IMR-90 (cell line): Measurements from ENCODE around the gene SEPTIN8. TPM values are rescaled to one million over a fixed set of nuclear protein-coding genes. Genes with fewer than 3 reads are reported as not detected.

ENCODE experiments used
- ATAC-seq: fragments of 200-7000 bp; cut with Tn5 transposase; 2 replicates; pipeline ENCODE4 v1.9.1; 2020; ENCODE audit warnings: low read depth, mild to moderate bottlenecking, moderate library complexity
- BruUV-seq: library from RNA; stranded (reverse); fragments of 400-500 nt; replicated peaks from 2 replicates; lab custom pipeline; 2021; lab: Mats Ljungman, UMichigan
- CTCF ChIA-PET: fragments of 300-600 bp; formaldehyde crosslinking; extraction: SDS; loops from one replicate; lab custom pipeline; 2021; ENCODE audit warnings: antibody characterized with exemption; lab: Yijun Ruan, JAX
- POLR2A ChIA-PET: fragments of 300-600 bp; sonication (Branson Sonifier 250); formaldehyde crosslinking; loops from one replicate; lab custom pipeline; 2022; ENCODE audit warnings: antibody characterized with exemption; ENCODE audit not compliant: unreplicated experiment; lab: Charles Lee
- DNase-seq: peaks from one replicate; pipeline ENCODE4 v3.0.0; 2013
- H2AFZ ChIP-seq: replicated peaks from 2 replicates; pipeline ENCODE3; 2013; ENCODE audit warnings: low read length, mild to moderate bottlenecking; ENCODE audit not compliant: poor library complexity
- H2AK5ac ChIP-seq: 2 replicates; pipeline ENCODE4 v1.6.1; 2013; ENCODE audit warnings: low read depth, low read length, inconsistent platforms
- H2AK9ac ChIP-seq: replicated peaks from 2 replicates; pipeline ENCODE3; 2013; ENCODE audit warnings: mild to moderate bottlenecking, low read depth, low read length, moderate library complexity; ENCODE audit not compliant: poor library complexity
- H2BK120ac ChIP-seq: 2 replicates; pipeline ENCODE4 v1.6.1; 2013; ENCODE audit warnings: low read depth, low read length, inconsistent platforms
- H2BK15ac ChIP-seq: 3 replicates; pipeline ENCODE4 v1.6.1; 2013; ENCODE audit warnings: low read depth, low read length, inconsistent platforms
- H2BK20ac ChIP-seq: 2 replicates; pipeline ENCODE4 v1.6.1; 2013; ENCODE audit warnings: low read depth, mild to moderate bottlenecking, inconsistent platforms, low read length, moderate library complexity
- H2BK5ac ChIP-seq: 2 replicates; pipeline ENCODE4 v1.6.1; 2013; ENCODE audit warnings: mild to moderate bottlenecking, low read depth, low read length, inconsistent platforms; ENCODE audit not compliant: poor library complexity, severe bottlenecking
- H3K14ac ChIP-seq: replicated peaks from 2 replicates; pipeline ENCODE4 v1.6.1; 2013; ENCODE audit warnings: low read depth, low read length, inconsistent platforms
- H3K18ac ChIP-seq: 2 replicates; pipeline ENCODE4 v1.6.1; 2013; ENCODE audit warnings: low read depth, low read length, control low read depth
- H3K23ac ChIP-seq: 2 replicates; pipeline ENCODE4 v1.6.1; 2013; ENCODE audit warnings: low read depth, low read length, inconsistent platforms
- H3K27ac ChIP-seq: 2 replicates; pipeline ENCODE4 v1.5.1; 2013; ENCODE audit warnings: mild to moderate bottlenecking, control low read depth, low read length; ENCODE audit not compliant: insufficient read depth
- H3K27me3 ChIP-seq: 2 replicates; pipeline ENCODE4 v1.6.1; 2013; ENCODE audit warnings: low read length; ENCODE audit not compliant: control insufficient read depth, insufficient read depth
- H3K36me3 ChIP-seq: 2 replicates; pipeline ENCODE4 v1.6.1; 2013; ENCODE audit warnings: low read length, mixed read lengths; ENCODE audit not compliant: control insufficient read depth, insufficient read depth
- H3K4ac ChIP-seq: 2 replicates; pipeline ENCODE4 v1.6.1; 2013; ENCODE audit warnings: low read depth, low read length, inconsistent platforms
- H3K4me1 ChIP-seq: 2 replicates; pipeline ENCODE4 v1.6.1; 2013; ENCODE audit warnings: low read length, mixed read lengths; ENCODE audit not compliant: control insufficient read depth, insufficient read depth
- H3K4me2 ChIP-seq: 2 replicates; pipeline ENCODE4 v1.6.1; 2013; ENCODE audit warnings: low read depth, mild to moderate bottlenecking, control low read depth, low read length, moderate library complexity
- H3K4me3 ChIP-seq: 2 replicates; pipeline ENCODE4 v1.5.1; 2013; ENCODE audit warnings: low read depth, mild to moderate bottlenecking, control low read depth, low read length, moderate library complexity; ENCODE audit not compliant: insufficient read depth
- H3K56ac ChIP-seq: 2 replicates; pipeline ENCODE4 v1.6.1; 2013; ENCODE audit warnings: low read length, inconsistent platforms; ENCODE audit not compliant: insufficient read depth; ENCODE audit errors: extremely low read depth
- H3K79me1 ChIP-seq, 2 experiments: 2 replicates each; pipeline ENCODE4 v1.6.1; 2013; ENCODE audit warnings: low read length in 2 of 2, inconsistent platforms in 1 of 2, low read depth in 1 of 2
- H3K9ac ChIP-seq: 2 replicates; pipeline ENCODE4 v1.6.1; 2013; ENCODE audit warnings: low read depth, low read length, control low read depth
- H3K9me1 ChIP-seq: 2 replicates; pipeline ENCODE4 v1.6.1; 2013; ENCODE audit warnings: low read length, inconsistent platforms; ENCODE audit not compliant: insufficient read depth
- H3K9me3 ChIP-seq: 2 replicates; pipeline ENCODE4 v1.6.1; 2013; ENCODE audit warnings: low read length; ENCODE audit not compliant: control insufficient read depth, insufficient read depth
- H4K20me1 ChIP-seq: 2 replicates; pipeline ENCODE4 v1.6.1; 2013; ENCODE audit warnings: low read length, inconsistent platforms; ENCODE audit not compliant: insufficient read depth
- H4K5ac ChIP-seq: 2 replicates; pipeline ENCODE4 v1.6.1; 2013; ENCODE audit warnings: mild to moderate bottlenecking, low read depth, low read length, control low read depth
- H4K8ac ChIP-seq, 2 experiments: 2 replicates each; pipeline ENCODE4 v1.6.1; 2013; ENCODE audit warnings: low read depth in 2 of 2, low read length in 2 of 2, control low read depth in 1 of 2, inconsistent platforms in 1 of 2
- H4K91ac ChIP-seq: 2 replicates; pipeline ENCODE4 v1.6.1; 2013; ENCODE audit warnings: low read depth, low read length, inconsistent platforms; ENCODE audit not compliant: insufficient read depth
- BHLHE40 ChIP-seq: fragments of 150-350 bp; IDR thresholded peaks from 2 replicates; pipeline ENCODE4 v1.6.1; 2016; ENCODE audit warnings: mild to moderate bottlenecking, low read depth, low read length
- CTCF ChIP-seq: conservative IDR thresholded peaks from 2 replicates; pipeline ENCODE4 v1.5.1; 2012; ENCODE audit warnings: mild to moderate bottlenecking, low read depth, low read length, improper control_type of control experiment
- FOS ChIP-seq: fragments of 150-350 bp; IDR thresholded peaks from 2 replicates; pipeline ENCODE4 v1.6.1; 2016; ENCODE audit warnings: low read depth, low read length
- MAFK ChIP-seq: IDR thresholded peaks from 2 replicates; pipeline ENCODE4 v1.6.1; 2012; ENCODE audit warnings: low read depth, low read length, improper control_type of control experiment
- POLR2A ChIP-seq: IDR thresholded peaks from 2 replicates; pipeline ENCODE4 v1.6.1; 2012; ENCODE audit warnings: mild to moderate bottlenecking, low read depth, low read length
- RAD21 ChIP-seq: IDR thresholded peaks from 2 replicates; pipeline ENCODE4 v1.6.1; 2012; ENCODE audit warnings: low read length, improper control_type of control experiment
- RCOR1 ChIP-seq: IDR thresholded peaks from 2 replicates; pipeline ENCODE4 v1.6.1; 2012; ENCODE audit warnings: mild to moderate bottlenecking, low read length, improper control_type of control experiment; ENCODE audit not compliant: insufficient replicate concordance
- RFX5 ChIP-seq: IDR thresholded peaks from 2 replicates; pipeline ENCODE4 v1.8.0; 2012; ENCODE audit warnings: low read depth, mild to moderate bottlenecking, low read length, moderate library complexity
- SMC3 ChIP-seq: fragments of 150-350 bp; IDR thresholded peaks from 2 replicates; pipeline ENCODE4 v1.6.1; 2016; ENCODE audit warnings: low read depth, mild to moderate bottlenecking, antibody characterized with exemption, low read length, moderate library complexity
- WGBS, 2 experiments: methylation state at CpG; one replicate each; pipeline versions ENCODE4 v1.1.5 to v1.1.7; 2013; ENCODE audit warnings: missing lambda C conversion rate in 2 of 2; ENCODE audit not compliant: insufficient read length in 1 of 2; ENCODE audit errors: extremely low coverage in 2 of 2; 5-methylcytosine and 5-hydroxymethylcytosine counted together
- dilution Hi-C: fragments of 300-500 bp; cut with HindIII; formaldehyde crosslinking; loops from one replicate; pipeline ENCODE4 v1.14.3; 2018; ENCODE audit warnings: low sequenced_read_pairs; ENCODE audit not compliant: unreplicated experiment
- in situ Hi-C: fragments of 300-500 bp; cut with MboI; formaldehyde crosslinking; loops from 3 replicates; pipeline ENCODE4 v1.14.3; 2019; ENCODE audit warnings: low sequenced_read_pairs, inconsistent platforms, mixed read lengths
- intact Hi-C: fragments of 100-400 bp; cut with micrococcal nuclease; formaldehyde crosslinking; loops from 2 replicates; pipeline ENCODE4 v1.10.0; 2022
- polyA plus RNA-seq, 3 experiments: library from polyadenylated mRNA; depleted of rRNA; stranded (reverse); fragments of >200 nt; gene quantifications; 2 replicates each; pipeline ENCODE4 v1.2.3, GENCODE V29; 2012; ENCODE audit warnings: low replicate concordance in 1 of 3
- total RNA-seq: library from RNA; depleted of rRNA; stranded (reverse); fragments of >200 nt; gene quantifications from 2 replicates; pipeline ENCODE4 v1.2.3, GENCODE V29; 2012
- TF ChIP-seq, protein P1 (sequence below): fragments of 150-350 bp; IDR thresholded peaks from 2 replicates; pipeline ENCODE4 v1.6.1; 2017; ENCODE audit warnings: mild to moderate bottlenecking, antibody characterized with exemption, low read length, low read depth
- TF ChIP-seq, protein P2 (sequence below): fragments of 150-350 bp; IDR thresholded peaks from 2 replicates; pipeline ENCODE4 v1.6.1; 2016; ENCODE audit warnings: low read depth, mild to moderate bottlenecking, low read length, moderate library complexity, borderline replicate concordance

SEPTIN8 gene
- total and polyA plus RNA-seq, 2 of the 4 experiments (the other 2 are of a cell fraction) = 56.2 to 67.2 TPM

DNA sequence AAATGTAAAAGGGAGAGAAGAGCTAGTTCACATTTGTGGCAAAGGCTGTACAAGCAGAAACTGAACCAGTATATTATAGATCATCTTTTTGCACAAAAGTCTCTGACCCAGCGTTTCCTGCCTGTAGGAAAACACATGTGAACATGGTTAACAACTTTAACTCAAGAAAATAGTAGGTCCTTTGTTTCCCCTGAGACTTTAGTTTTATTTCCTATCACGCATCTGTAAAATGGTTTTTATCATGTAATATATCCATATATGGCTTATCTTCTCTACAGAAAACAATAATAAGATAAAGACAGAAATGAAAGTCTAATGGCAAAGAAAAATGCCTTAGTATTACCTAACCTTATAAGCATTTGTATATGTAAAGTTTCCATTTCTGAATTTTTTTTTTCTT is 42.4 kb downstream of the SEPTIN8 start:
- DNase-seq (no peak), ATAC-seq (no peak)
- dilution Hi-C loops (no loop called here), intact Hi-C loops (no loop called here), in situ Hi-C loops (no loop called here)
- Histone ChIP-seq H3K4ac (no peak overlapping the region), H4K20me1 (no peaks in the 10 kb centered on the region), H2BK120ac (no peak overlapping the region), H3K56ac (no peak overlapping the region), H3K4me3 (no peak overlapping the region), H4K5ac (no peak overlapping the region), H3K9me3 (no peaks in the 10 kb centered on the region), H3K36me3 (peaks cover 2% of the 10 kb centered on the region; the same call in 1 of the 2 replicates), H4K8ac (no peak overlapping the region), H3K9me1 (0 out of 2 replicates have a peak, but pooled peaks cover 5% of the 10 kb centered on the region), H3K27me3 (no peaks in the 10 kb centered on the region), H2BK15ac (no peak overlapping the region), H2AK9ac (no peak overlapping the region), H4K91ac (no peak overlapping the region), H3K27ac (no peak overlapping the region), H2BK5ac (no peak overlapping the region), H3K9ac (no peak overlapping the region), H2AK5ac (no peak overlapping the region), H3K4me1 (no peaks in the 10 kb centered on the region), H3K23ac (no peak overlapping the region), H3K79me1 (peaks cover 12 to 13% of the 10 kb centered on the region in 2 experiments; a peak in 3 of 4 replicates), H3K18ac (no peak overlapping the region), H2AFZ (no peak overlapping the region), H2BK20ac (no peak overlapping the region), H3K4me2 (no peak overlapping the region), H3K14ac (no peak overlapping the region)
- no TSS peak for BruUV-seq
- no peak for TF ChIP-seq FOS
- no peak for TF ChIP-seq RCOR1
- no peak for TF ChIP-seq SMC3
- TF ChIP-seq, protein P1, sequence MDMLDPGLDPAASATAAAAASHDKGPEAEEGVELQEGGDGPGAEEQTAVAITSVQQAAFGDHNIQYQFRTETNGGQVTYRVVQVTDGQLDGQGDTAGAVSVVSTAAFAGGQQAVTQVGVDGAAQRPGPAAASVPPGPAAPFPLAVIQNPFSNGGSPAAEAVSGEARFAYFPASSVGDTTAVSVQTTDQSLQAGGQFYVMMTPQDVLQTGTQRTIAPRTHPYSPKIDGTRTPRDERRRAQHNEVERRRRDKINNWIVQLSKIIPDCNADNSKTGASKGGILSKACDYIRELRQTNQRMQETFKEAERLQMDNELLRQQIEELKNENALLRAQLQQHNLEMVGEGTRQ = no peak
- TF ChIP-seq RFX5 = no peak
- TF ChIP-seq BHLHE40 = no peak
- no peak for TF ChIP-seq MAFK
- TF ChIP-seq, protein P2, sequence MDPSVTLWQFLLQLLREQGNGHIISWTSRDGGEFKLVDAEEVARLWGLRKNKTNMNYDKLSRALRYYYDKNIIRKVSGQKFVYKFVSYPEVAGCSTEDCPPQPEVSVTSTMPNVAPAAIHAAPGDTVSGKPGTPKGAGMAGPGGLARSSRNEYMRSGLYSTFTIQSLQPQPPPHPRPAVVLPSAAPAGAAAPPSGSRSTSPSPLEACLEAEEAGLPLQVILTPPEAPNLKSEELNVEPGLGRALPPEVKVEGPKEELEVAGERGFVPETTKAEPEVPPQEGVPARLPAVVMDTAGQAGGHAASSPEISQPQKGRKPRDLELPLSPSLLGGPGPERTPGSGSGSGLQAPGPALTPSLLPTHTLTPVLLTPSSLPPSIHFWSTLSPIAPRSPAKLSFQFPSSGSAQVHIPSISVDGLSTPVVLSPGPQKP = no peak
- no peak for TF ChIP-seq CTCF
- no peak for TF ChIP-seq RAD21
- TF ChIP-seq POLR2A = no peak
- POLR2A ChIA-PET = no interaction called here
- no CpG with 5 or more reads among the region's 2 CpGs for WGBS, 2 experiments
- CTCF ChIA-PET = interaction anchor here (0.6 kb wide), 1 partner anchor 104 kb away, joined by 5 read pairs; no protein-coding TSS in a partner anchor
